GM12865 (cell line): ENCODE measurements around the gene SERPIND1.

Experiments
- DNase-seq: peaks from one replicate; pipeline ENCODE4 v3.0.0; 2010; ENCODE audit warnings: low read depth
- H3K4me3 ChIP-seq: 2 replicates; pipeline ENCODE4 v1.5.1; 2011; ENCODE audit warnings: mild to moderate bottlenecking, low read depth, low read length, control low read depth
- TF ChIP-seq, protein P1 (sequence below): IDR thresholded peaks from 2 replicates; pipeline ENCODE4 v1.5.1; 2011; ENCODE audit warnings: low read length, control low read depth, low read depth, inconsistent platforms; ENCODE audit not compliant: insufficient read depth; ENCODE audit errors: missing control alignments

SERPIND1 gene

DNA sequence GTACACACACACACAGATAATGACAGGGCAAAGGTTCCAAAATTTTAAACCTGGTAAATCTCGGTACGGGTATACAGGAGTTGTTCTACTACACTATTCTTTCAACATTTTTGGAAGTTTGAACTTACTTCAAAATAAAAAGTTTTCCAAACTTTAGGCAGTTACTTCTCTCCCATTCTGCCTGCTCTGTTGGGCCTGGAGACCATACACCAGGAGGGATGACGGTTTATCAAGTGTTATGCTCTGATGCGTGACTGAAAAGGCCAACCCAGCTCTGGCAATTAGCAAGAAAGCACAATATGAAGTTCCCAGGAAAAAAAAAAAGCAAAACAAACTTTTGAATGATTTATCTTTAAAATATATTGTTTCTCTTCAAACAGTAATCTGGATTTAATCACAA is 969 bp downstream of the SERPIND1 start:
- no peak overlapping the region for H3K4me3 ChIP-seq
- DNase-seq: no peak
- TF ChIP-seq, protein P1, sequence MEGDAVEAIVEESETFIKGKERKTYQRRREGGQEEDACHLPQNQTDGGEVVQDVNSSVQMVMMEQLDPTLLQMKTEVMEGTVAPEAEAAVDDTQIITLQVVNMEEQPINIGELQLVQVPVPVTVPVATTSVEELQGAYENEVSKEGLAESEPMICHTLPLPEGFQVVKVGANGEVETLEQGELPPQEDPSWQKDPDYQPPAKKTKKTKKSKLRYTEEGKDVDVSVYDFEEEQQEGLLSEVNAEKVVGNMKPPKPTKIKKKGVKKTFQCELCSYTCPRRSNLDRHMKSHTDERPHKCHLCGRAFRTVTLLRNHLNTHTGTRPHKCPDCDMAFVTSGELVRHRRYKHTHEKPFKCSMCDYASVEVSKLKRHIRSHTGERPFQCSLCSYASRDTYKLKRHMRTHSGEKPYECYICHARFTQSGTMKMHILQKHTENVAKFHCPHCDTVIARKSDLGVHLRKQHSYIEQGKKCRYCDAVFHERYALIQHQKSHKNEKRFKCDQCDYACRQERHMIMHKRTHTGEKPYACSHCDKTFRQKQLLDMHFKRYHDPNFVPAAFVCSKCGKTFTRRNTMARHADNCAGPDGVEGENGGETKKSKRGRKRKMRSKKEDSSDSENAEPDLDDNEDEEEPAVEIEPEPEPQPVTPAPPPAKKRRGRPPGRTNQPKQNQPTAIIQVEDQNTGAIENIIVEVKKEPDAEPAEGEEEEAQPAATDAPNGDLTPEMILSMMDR: no peak

DNA sequence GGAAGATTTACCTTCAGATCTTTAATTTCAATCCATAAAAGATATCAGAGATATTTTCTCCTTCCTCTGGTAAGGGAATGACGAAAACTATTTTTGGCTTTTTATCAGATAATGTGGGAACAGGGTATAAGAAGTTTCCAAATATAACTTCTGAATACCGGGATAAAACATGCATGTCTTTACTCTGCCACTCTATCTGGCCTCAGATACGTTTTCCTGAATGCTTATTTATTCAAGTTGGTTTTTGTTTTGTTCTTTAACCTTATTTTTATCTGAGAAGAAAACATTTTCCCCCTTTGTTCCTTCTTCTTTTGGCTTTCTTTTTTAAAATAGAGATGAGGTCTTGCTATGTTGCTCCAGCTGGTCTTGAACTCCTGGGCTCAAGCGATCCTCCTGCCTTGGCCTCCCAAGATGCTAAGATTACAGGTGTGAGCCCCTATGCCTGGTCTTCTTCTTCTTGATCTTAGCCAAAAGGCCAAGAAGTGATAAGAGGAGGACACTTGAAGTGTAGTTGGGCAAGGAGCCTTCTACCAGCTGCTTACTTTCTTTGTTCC is 1.5 kb downstream of the SERPIND1 start:
- TF ChIP-seq, protein P1: no peak
- DNase-seq: no peak
- H3K4me3 ChIP-seq: no peak overlapping the region

DNA sequence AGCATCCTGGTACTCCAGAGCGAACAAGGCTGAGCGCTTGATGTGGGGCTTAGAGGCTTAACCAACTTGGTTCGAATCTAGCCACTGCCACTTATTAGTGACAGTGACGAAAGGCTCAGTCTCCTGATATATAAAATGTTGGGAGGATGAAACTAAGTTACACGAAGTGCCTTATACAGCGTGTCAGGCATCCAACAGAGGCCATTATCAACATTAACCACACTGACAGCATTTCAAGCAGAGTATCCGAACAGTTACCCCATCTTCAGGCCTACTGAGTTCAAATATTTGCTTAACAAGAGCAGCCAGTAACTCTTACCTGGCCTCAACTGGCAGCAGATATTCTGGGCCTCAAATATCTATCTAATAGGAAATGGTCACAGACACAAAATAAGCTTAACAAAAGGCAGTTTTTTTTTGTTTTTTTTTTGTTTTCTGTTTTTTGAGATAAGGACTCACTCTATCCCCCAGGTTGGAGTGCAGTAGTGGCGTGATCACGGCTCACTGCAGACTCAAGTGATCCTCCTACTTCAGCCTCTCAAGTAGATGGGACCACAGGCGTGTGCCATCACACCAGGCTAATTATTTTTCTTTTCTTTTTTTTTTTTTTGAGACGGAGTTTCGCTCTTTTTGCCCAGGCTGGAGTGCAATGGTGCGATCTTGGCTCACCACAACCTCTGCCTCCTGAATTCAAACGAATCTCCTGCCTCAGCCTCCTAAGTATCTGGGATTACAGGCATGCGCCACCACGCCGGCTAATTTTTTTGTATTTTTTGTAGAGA is 2.9 kb downstream of the SERPIND1 start:
- H3K4me3 ChIP-seq: no peak overlapping the region
- TF ChIP-seq, protein P1: no peak
- DNase-seq: no peak

DNA sequence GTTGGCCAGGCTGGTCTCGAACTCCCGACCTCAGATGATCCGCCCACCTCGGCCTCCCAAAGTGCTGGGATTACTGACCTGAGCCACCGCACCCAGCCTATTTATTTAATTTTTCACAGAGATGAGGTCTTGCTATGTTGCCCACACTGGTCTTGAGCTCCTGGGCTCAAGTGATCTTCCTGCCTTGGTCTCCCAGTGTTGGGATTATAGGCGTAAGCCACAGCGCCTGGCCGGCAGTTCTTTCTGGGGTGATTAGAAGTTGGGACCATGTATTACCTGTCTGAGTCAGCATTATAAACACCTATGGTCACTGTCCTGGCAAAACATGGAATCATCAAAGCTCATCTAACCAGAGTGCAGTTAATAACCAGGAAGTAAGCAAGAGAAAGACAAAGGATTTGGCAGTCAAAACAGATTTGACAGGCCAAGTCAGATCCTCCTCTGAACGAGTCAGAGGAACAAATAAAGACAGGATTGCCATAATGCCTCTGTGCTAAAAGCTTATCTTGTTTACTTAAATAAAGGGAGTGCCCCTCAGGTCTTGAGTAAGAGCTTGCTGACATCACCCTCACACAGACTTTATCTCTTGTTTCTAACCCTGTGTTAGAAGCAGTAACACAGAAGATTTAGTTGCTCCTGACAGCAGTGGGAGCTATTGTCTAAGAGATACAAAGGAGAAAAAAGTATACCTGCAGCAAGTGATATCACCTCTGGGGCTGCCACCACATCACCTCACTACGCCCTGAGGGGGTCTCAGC is 3.7 kb downstream of the SERPIND1 start:
- no peak for DNase-seq
- TF ChIP-seq, protein P1: no peak
- no peak overlapping the region for H3K4me3 ChIP-seq

DNA sequence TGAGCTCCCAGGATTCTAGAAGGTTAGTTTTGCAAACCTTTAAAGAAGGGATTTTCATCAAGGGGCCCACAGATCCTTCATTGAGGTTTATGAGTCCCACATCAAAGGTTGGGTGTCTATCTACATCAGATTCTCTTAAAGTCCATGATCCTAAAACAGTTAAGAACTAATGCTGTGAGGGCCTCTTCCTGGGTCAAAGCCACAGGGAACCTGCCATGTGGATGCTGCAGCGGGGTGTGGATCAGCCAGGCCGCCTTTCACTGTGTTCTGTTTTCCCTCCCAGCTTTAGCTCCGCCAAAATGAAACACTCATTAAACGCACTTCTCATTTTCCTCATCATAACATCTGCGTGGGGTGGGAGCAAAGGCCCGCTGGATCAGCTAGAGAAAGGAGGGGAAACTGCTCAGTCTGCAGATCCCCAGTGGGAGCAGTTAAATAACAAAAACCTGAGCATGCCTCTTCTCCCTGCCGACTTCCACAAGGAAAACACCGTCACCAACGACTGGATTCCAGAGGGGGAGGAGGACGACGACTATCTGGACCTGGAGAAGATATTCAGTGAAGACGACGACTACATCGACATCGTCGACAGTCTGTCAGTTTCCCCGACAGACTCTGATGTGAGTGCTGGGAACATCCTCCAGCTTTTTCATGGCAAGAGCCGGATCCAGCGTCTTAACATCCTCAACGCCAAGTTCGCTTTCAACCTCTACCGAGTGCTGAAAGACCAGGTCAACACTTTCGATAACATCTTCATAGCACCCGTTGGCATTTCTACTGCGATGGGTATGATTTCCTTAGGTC is 5.3 kb downstream of the SERPIND1 start:
- DNase-seq: no peak
- TF ChIP-seq, protein P1: no peak
- H3K4me3 ChIP-seq: no peak overlapping the region

DNA sequence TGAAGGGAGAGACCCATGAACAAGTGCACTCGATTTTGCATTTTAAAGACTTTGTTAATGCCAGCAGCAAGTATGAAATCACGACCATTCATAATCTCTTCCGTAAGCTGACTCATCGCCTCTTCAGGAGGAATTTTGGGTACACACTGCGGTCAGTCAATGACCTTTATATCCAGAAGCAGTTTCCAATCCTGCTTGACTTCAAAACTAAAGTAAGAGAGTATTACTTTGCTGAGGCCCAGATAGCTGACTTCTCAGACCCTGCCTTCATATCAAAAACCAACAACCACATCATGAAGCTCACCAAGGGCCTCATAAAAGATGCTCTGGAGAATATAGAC is 5.9 kb downstream of the SERPIND1 start:
- no peak for DNase-seq
- no peak overlapping the region for H3K4me3 ChIP-seq

More for the DNA sequence above, 5.9 kb downstream of the SERPIND1 start:
- TF ChIP-seq, protein P1: no peak
